Measurements from ENCODE around the gene BABAM2.
"Not testable (repeated sequence)": the region's sequence is repeated elsewhere in the genome, so short reads cannot be mapped to it uniquely, and the experiment has no call there.

BABAM2 gene

GRCh38 chr2:27972311-27972710 lies 81.8 kb downstream of the BABAM2 start:
- DNase-seq (ENCODE audit: low spot score in 2 of 2): no peak

DNA sequence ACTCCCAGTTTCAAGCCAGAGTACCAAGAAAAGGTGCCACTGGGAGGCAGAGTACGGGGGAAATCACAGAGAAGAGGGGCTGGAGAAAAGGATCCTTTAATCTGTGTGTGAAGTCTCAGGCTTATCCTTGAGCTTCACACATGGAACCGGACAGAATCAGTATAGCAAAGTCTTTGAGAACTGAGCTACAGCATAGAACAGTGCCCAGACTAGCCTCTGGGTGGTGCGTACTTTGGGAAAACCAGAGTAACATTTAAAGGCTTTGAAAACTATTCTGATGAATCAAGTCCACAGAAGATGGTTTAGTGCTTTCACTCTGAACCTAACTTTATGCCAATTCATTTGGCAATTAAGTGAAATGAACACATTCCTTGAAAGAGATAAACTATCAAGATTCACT lies 83.1 kb downstream of the BABAM2 start:
- H3K4me3 ChIP-seq: no peak overlapping the region
- in situ Hi-C loops (cut with MboI; ENCODE audit: low sequenced_read_pairs): no loop called here
- no peaks in the 10 kb centered on the region for H3K36me3 ChIP-seq (replicated peaks)
- DNase-seq (ENCODE audit: low spot score in 2 of 2): no peak
- no peaks in the 10 kb centered on the region for H3K9me3 ChIP-seq
- no peaks in the 10 kb centered on the region for H3K4me1 ChIP-seq
- H3K27me3 ChIP-seq (ENCODE audit: low read depth): no peaks in the 10 kb centered on the region

More at GRCh38 chr2:27972311-27972710, 81.8 kb downstream of the BABAM2 start:
- in situ Hi-C loops (cut with MboI; ENCODE audit: low sequenced_read_pairs): no loop called here
- no peak overlapping the region for H3K4me3 ChIP-seq
- H3K36me3 ChIP-seq (replicated peaks): no peaks in the 10 kb centered on the region
- no peaks in the 10 kb centered on the region for H3K9me3 ChIP-seq
- H3K4me1 ChIP-seq: no peaks in the 10 kb centered on the region
- H3K27me3 ChIP-seq (ENCODE audit: low read depth): no peaks in the 10 kb centered on the region

DNA sequence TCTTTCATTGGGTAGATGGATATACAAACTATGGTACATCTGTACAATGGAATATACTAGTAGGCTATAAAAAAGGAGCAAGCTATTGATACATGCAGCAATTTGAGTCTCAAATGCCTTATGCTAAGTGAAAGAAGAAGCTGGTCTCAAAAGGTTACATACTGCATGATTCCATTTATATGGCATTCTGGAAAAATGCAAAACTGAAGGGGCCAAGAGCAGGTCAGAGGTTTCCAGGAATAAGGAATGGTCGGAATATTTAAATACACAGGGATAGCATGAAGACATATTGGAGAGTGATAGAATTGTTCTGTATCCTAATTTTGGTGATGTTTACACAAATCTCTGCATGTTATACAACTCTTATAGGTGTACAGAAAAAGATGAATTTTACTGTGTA lies 85.8 kb downstream of the BABAM2 start:
- Histone ChIP-seq H3K4me1 (no peaks in the 10 kb centered on the region), H3K4me3 (no peak overlapping the region), H3K27me3 (ENCODE audit: low read depth) (no peaks in the 10 kb centered on the region), H3K9me3 (no peaks in the 10 kb centered on the region), H3K36me3 (replicated peaks) (no peaks in the 10 kb centered on the region)
- no peak for DNase-seq (ENCODE audit: low spot score in 2 of 2)
- in situ Hi-C loops (cut with MboI; ENCODE audit: low sequenced_read_pairs): no loop called here

GRCh38 chr2:27977731-27978312 lies 87.3 kb downstream of the BABAM2 start:
- in situ Hi-C loops (cut with MboI; ENCODE audit: low sequenced_read_pairs): no loop called here
- no peak overlapping the region for H3K4me3 ChIP-seq
- DNase-seq (ENCODE audit: low spot score in 2 of 2): no peak
- H3K36me3 ChIP-seq (replicated peaks): no peaks in the 10 kb centered on the region
- no peaks in the 10 kb centered on the region for H3K4me1 ChIP-seq
- H3K9me3 ChIP-seq: no peaks in the 10 kb centered on the region
- H3K27me3 ChIP-seq (ENCODE audit: low read depth): no peaks in the 10 kb centered on the region

DNA sequence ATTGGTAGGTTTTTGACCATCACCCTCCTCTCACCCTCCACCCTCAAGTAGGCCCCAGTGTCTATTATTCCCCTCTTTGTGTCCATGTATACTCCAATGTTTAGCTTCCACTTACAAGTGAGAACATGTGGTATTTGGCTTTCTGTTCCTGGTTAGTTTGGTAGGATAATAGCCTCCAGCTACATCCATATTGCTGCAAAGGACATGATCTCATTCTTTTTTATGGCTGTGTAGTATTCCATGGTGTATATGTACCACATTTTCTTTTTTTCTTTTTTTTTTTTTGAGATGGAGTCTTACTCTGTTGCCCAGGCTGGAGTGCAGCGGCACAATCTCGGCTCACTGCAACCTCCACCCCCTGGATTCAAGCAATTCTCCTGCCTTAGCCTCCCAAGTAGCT lies 88.2 kb downstream of the BABAM2 start:
- H3K36me3 ChIP-seq (replicated peaks); H3K27me3 ChIP-seq (ENCODE audit: low read depth); H3K9me3 ChIP-seq; H3K4me3 ChIP-seq; H3K4me1 ChIP-seq; DNase-seq (ENCODE audit: low spot score in 2 of 2); in situ Hi-C loops (cut with MboI; ENCODE audit: low sequenced_read_pairs): not testable (repeated sequence)

DNA sequence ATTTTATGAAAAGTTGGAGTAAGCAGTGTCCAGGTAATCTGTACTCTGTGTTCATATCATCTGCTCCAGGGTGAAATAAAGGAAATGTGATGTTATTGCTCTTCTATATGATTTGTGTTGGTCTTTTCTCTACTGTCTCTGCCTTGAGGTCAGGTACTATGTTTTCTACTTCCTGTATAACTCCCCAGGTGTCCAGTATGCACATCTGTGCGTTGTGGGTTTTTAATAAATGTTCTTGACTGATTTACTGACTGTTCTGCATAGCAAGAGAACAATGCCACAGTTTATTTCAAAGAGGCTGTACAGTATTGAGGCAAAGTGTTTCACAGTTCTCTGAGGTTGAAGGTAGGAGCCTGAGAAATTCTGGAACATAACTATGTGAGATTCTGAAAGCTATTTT lies 89.7 kb downstream of the BABAM2 start:
- H3K36me3 ChIP-seq (replicated peaks): no peaks in the 10 kb centered on the region
- no peaks in the 10 kb centered on the region for H3K4me1 ChIP-seq
- H3K9me3 ChIP-seq: no peaks in the 10 kb centered on the region
- in situ Hi-C loops (cut with MboI; ENCODE audit: low sequenced_read_pairs): no loop called here
- DNase-seq (ENCODE audit: low spot score in 2 of 2): no peak
- H3K4me3 ChIP-seq: no peak overlapping the region
- no peaks in the 10 kb centered on the region for H3K27me3 ChIP-seq (ENCODE audit: low read depth)

- H3K4me1 ChIP-seq: no peaks in the 10 kb centered on the region
- no peaks in the 10 kb centered on the region for H3K36me3 ChIP-seq (replicated peaks)
- no peaks in the 10 kb centered on the region for H3K27me3 ChIP-seq (ENCODE audit: low read depth)
- in situ Hi-C loops (cut with MboI; ENCODE audit: low sequenced_read_pairs): no loop called here
- H3K9me3 ChIP-seq: no peaks in the 10 kb centered on the region
- DNase-seq (ENCODE audit: low spot score in 2 of 2): no peak
- no peak overlapping the region for H3K4me3 ChIP-seq
Observed at GRCh38 chr2:27984153-27984552, 93.6 kb downstream of the BABAM2 start.

DNA sequence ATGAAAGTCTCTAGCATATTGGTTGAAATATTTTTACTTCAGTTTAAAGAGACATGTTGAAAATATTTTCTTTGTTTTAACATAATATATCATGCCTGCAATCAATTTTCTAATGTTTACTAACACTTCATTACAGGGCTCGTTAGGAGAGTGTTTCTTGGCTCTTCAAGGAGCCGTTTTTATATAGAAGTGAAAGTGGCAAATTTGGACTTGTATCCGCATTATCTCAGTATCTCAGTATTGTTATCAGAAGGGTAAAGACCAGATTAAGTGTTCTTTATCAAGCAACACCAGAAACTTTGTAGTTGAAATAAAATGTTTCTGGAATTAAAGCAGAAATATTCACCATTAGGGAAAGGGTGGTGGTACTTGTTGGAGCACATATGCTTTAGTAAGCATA lies 97.8 kb downstream of the BABAM2 start:
- no peaks in the 10 kb centered on the region for H3K4me1 ChIP-seq
- H3K9me3 ChIP-seq: no peaks in the 10 kb centered on the region
- no peaks in the 10 kb centered on the region for H3K36me3 ChIP-seq (replicated peaks)
- in situ Hi-C loops (cut with MboI; ENCODE audit: low sequenced_read_pairs): no loop called here
- no peaks in the 10 kb centered on the region for H3K27me3 ChIP-seq (ENCODE audit: low read depth)
- DNase-seq (ENCODE audit: low spot score in 2 of 2): no peak
- no peak overlapping the region for H3K4me3 ChIP-seq

- H3K27me3 ChIP-seq (ENCODE audit: low read depth): no peaks in the 10 kb centered on the region
Observed at GRCh38 chr2:27988718-27989117, 98.2 kb downstream of the BABAM2 start.

DNA sequence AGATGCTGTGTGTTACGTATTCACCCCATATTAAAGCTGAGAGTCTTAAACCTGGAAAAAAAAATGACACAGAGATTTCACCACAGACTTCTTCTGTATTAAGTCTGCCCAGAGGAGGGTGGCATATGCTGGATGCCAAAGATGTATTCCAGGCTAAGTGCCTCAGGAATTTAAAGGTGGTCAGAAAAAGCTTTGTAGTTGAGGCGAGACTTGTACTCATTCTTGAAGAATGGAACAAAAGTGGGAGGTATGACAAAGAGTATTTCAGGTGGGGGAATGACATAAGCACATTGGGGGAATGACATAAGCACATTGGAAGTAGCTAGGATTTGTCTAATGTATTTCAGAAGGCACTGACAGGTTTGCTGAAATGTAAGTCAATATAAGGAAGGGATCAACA lies 98.6 kb downstream of the BABAM2 start:
- Histone ChIP-seq H3K36me3 (replicated peaks) (no peaks in the 10 kb centered on the region), H3K9me3 (no peaks in the 10 kb centered on the region), H3K27me3 (ENCODE audit: low read depth) (no peaks in the 10 kb centered on the region), H3K4me3 (no peak overlapping the region), H3K4me1 (no peaks in the 10 kb centered on the region)
- in situ Hi-C loops (cut with MboI; ENCODE audit: low sequenced_read_pairs): no loop called here
- no peak for DNase-seq (ENCODE audit: low spot score in 2 of 2)

More at GRCh38 chr2:27988718-27989117, 98.2 kb downstream of the BABAM2 start:
- DNase-seq (ENCODE audit: low spot score in 2 of 2): no peak
- in situ Hi-C loops (cut with MboI; ENCODE audit: low sequenced_read_pairs): no loop called here
- H3K9me3 ChIP-seq: no peaks in the 10 kb centered on the region
- H3K4me1 ChIP-seq: no peaks in the 10 kb centered on the region
- no peak overlapping the region for H3K4me3 ChIP-seq
- no peaks in the 10 kb centered on the region for H3K36me3 ChIP-seq (replicated peaks)

- no peaks in the 10 kb centered on the region for H3K36me3 ChIP-seq (replicated peaks)
- no peak for DNase-seq (ENCODE audit: low spot score in 2 of 2)
- no peaks in the 10 kb centered on the region for H3K9me3 ChIP-seq
- no peaks in the 10 kb centered on the region for H3K4me1 ChIP-seq
- H3K27me3 ChIP-seq (ENCODE audit: low read depth): no peaks in the 10 kb centered on the region
- in situ Hi-C loops (cut with MboI; ENCODE audit: low sequenced_read_pairs): no loop called here
- H3K4me3 ChIP-seq: no peak overlapping the region
Observed at GRCh38 chr2:27990030-27990590, 99.6 kb downstream of the BABAM2 start.

DNA sequence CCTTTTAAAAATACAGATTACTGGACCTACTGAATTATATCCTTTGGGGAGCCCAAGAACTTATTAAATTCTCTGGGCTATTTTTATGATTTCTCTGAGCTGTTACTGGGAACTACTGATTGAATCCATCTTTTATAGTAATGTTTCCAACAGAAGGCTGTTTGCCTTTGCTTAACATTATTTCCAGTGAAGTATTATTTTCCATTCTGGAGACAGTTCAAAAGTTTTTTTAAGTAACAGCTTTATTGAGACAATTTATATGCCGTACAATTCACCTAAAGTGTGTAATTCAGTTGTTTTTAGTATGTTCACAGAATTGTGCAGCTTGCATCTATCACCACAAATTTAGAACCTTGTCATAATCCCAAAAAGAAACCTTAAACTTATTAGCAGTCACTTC lies 100.6 kb downstream of the BABAM2 start:
- in situ Hi-C loops (cut with MboI; ENCODE audit: low sequenced_read_pairs): no loop called here
- Histone ChIP-seq H3K27me3 (ENCODE audit: low read depth) (no peaks in the 10 kb centered on the region), H3K4me1 (no peaks in the 10 kb centered on the region), H3K36me3 (replicated peaks) (no peaks in the 10 kb centered on the region), H3K4me3 (no peak overlapping the region), H3K9me3 (no peaks in the 10 kb centered on the region)
- no peak for DNase-seq (ENCODE audit: low spot score in 2 of 2)

GRCh38 chr2:27992787-27993401 lies 102.4 kb downstream of the BABAM2 start:
- Histone ChIP-seq H3K9me3 (no peaks in the 10 kb centered on the region), H3K27me3 (ENCODE audit: low read depth) (no peaks in the 10 kb centered on the region), H3K4me1 (no peaks in the 10 kb centered on the region), H3K4me3 (no peak overlapping the region), H3K36me3 (replicated peaks) (no peaks in the 10 kb centered on the region)
- no peak for DNase-seq (ENCODE audit: low spot score in 2 of 2)
- in situ Hi-C loops (cut with MboI; ENCODE audit: low sequenced_read_pairs): no loop called here

- DNase-seq (ENCODE audit: low spot score in 2 of 2): no peak
- no peak overlapping the region for H3K4me3 ChIP-seq
- H3K27me3 ChIP-seq (ENCODE audit: low read depth): no peaks in the 10 kb centered on the region
- H3K9me3 ChIP-seq: no peaks in the 10 kb centered on the region
- no peaks in the 10 kb centered on the region for H3K36me3 ChIP-seq (replicated peaks)
- no peaks in the 10 kb centered on the region for H3K4me1 ChIP-seq
- in situ Hi-C loops (cut with MboI; ENCODE audit: low sequenced_read_pairs): no loop called here
Observed at GRCh38 chr2:27993402-27993787, 102.9 kb downstream of the BABAM2 start.
